H9 (cell line): ENCODE data around the gene TM4SF1. TPM values are rescaled to one million over a fixed set of nuclear protein-coding genes. Genes with fewer than 3 reads are reported as not detected.

Experiments
- DNase-seq: peaks from one replicate; pipeline ENCODE4 v3.0.0-alpha.2; 2017
- H2AFZ ChIP-seq: one replicate; pipeline ENCODE4 v1.6.1; 2013; ENCODE audit warnings: mild to moderate bottlenecking, low read length, control low read depth, moderate library complexity
- H2AK5ac ChIP-seq: 2 replicates; pipeline ENCODE4 v1.6.1; 2013; ENCODE audit warnings: low read length, control low read depth, mixed read lengths; ENCODE audit not compliant: insufficient read length
- H2BK120ac ChIP-seq: one replicate; pipeline ENCODE4 v1.6.1; 2013; ENCODE audit warnings: low read depth, mild to moderate bottlenecking, low read length, control low read depth, inconsistent platforms; ENCODE audit not compliant: poor library complexity, severe bottlenecking
- H2BK12ac ChIP-seq: 2 replicates; pipeline ENCODE4 v1.6.1; 2013; ENCODE audit warnings: low read length, control low read depth, mixed read lengths, low read depth; ENCODE audit not compliant: insufficient read length
- H2BK15ac ChIP-seq: 2 replicates; pipeline ENCODE4 v1.6.1; 2013; ENCODE audit warnings: low read depth, low read length, control low read depth
- H2BK20ac ChIP-seq: one replicate; pipeline ENCODE4 v1.6.1; 2013; ENCODE audit warnings: low read depth, mild to moderate bottlenecking, low read length, control low read depth, inconsistent platforms; ENCODE audit not compliant: poor library complexity, severe bottlenecking
- H2BK5ac ChIP-seq: 2 replicates; pipeline ENCODE4 v1.6.1; 2013; ENCODE audit warnings: low read length, control low read depth, mixed read lengths; ENCODE audit not compliant: insufficient read length
- H3K14ac ChIP-seq: 2 replicates; pipeline ENCODE4 v1.6.1; 2013; ENCODE audit warnings: low read length, control low read depth; ENCODE audit not compliant: insufficient read depth
- H3K18ac ChIP-seq: 2 replicates; pipeline ENCODE4 v1.6.1; 2013; ENCODE audit warnings: low read depth, mild to moderate bottlenecking, mixed read lengths, low read length, control low read depth; ENCODE audit not compliant: insufficient read length
- H3K23ac ChIP-seq: 2 replicates; pipeline ENCODE4 v1.6.1; 2013; ENCODE audit warnings: low read length, control low read depth, mixed read lengths, low read depth; ENCODE audit not compliant: insufficient read length
- H3K23me2 ChIP-seq: 2 replicates; pipeline ENCODE4 v1.6.1; 2013; ENCODE audit warnings: low read depth, mild to moderate bottlenecking, mixed read lengths, low read length, control low read depth; ENCODE audit not compliant: insufficient read length, poor library complexity, severe bottlenecking
- H3K27ac ChIP-seq: 2 replicates; pipeline ENCODE4 v1.5.1; 2013; ENCODE audit warnings: low read length, control low read depth, mixed read lengths, low read depth; ENCODE audit not compliant: insufficient read length
- H3K27me3 ChIP-seq: 2 replicates; pipeline ENCODE4 v1.6.1; 2013; ENCODE audit warnings: low read length, control low read depth, inconsistent platforms; ENCODE audit not compliant: insufficient read depth
- H3K4ac ChIP-seq: 2 replicates; pipeline ENCODE4 v1.6.1; 2013; ENCODE audit warnings: low read depth, mild to moderate bottlenecking, control low read depth, inconsistent platforms, low read length, moderate library complexity
- H3K4me1 ChIP-seq: 2 replicates; pipeline ENCODE4 v1.6.1; 2013; ENCODE audit warnings: low read length, control low read depth, inconsistent platforms; ENCODE audit not compliant: insufficient read depth
- H3K4me2 ChIP-seq: 2 replicates; pipeline ENCODE4 v1.6.1; 2013; ENCODE audit warnings: low read length, control low read depth, mixed read lengths; ENCODE audit not compliant: insufficient read length, insufficient read depth
- H3K56ac ChIP-seq: 2 replicates; pipeline ENCODE4 v1.6.1; 2013; ENCODE audit warnings: low read depth, mild to moderate bottlenecking, mixed read lengths, low read length, control low read depth; ENCODE audit not compliant: insufficient read length
- H3K79me1 ChIP-seq: 2 replicates; pipeline ENCODE4 v1.6.1; 2013; ENCODE audit warnings: low read depth, mild to moderate bottlenecking, moderate library complexity, low read length, control low read depth, inconsistent platforms; ENCODE audit not compliant: insufficient read depth, poor library complexity, severe bottlenecking
- H3K79me2 ChIP-seq: 2 replicates; pipeline ENCODE4 v1.6.1; 2013; ENCODE audit warnings: low read length, control low read depth, inconsistent platforms; ENCODE audit not compliant: insufficient read depth
- H3K9ac ChIP-seq: 2 replicates; pipeline ENCODE4 v1.6.1; 2013; ENCODE audit warnings: low read length, control low read depth, mixed read lengths; ENCODE audit not compliant: insufficient read length; ENCODE audit errors: extremely low read depth
- H3K9me3 ChIP-seq: one replicate; pipeline ENCODE4 v1.6.1; 2013; ENCODE audit warnings: low read depth, low read length, inconsistent platforms; ENCODE audit not compliant: control insufficient read depth
- H3T11ph ChIP-seq: one replicate; pipeline ENCODE4 v1.6.1; 2013; ENCODE audit warnings: mild to moderate bottlenecking, low read length, control low read depth, inconsistent platforms
- H4K20me1 ChIP-seq: one replicate; pipeline ENCODE4 v1.6.1; 2013; ENCODE audit not compliant: control insufficient read depth, insufficient read length, insufficient read depth
- H4K5ac ChIP-seq: 2 replicates; pipeline ENCODE4 v1.6.1; 2013; ENCODE audit warnings: low read depth, mild to moderate bottlenecking, mixed read lengths, low read length, control low read depth; ENCODE audit not compliant: insufficient read length
- H4K8ac ChIP-seq: replicated peaks from 2 replicates; pipeline ENCODE4 v1.6.1; 2013; ENCODE audit warnings: low read length, control low read depth, mixed read lengths, low read depth; ENCODE audit not compliant: insufficient read length
- H4K91ac ChIP-seq: 2 replicates; pipeline ENCODE4 v1.6.1; 2013; ENCODE audit warnings: low read depth, mild to moderate bottlenecking, moderate library complexity, mixed read lengths, low read length, control low read depth; ENCODE audit not compliant: insufficient read length
- H3K27ac Mint-ChIP-seq, 3 experiments: 2 replicates in 2 of 3; 3 replicates in 1 of 3; pipeline ENCODE4 v1.8.0; 2020 to 2021; ENCODE audit warnings: mixed read lengths in 3 of 3, mild to moderate bottlenecking in 1 of 3, moderate library complexity in 1 of 3
- H3K27me3 Mint-ChIP-seq: 2 replicates; pipeline ENCODE4 v1.8.0; 2021; ENCODE audit warnings: low read depth, mild to moderate bottlenecking, moderate library complexity, mixed read lengths
- H3K36me3 Mint-ChIP-seq, 3 experiments: 2 replicates in 2 of 3; 3 replicates in 1 of 3; pipeline ENCODE4 v1.8.0; 2020 to 2021; ENCODE audit warnings: low read depth in 3 of 3, mixed read lengths in 3 of 3; ENCODE audit not compliant: insufficient read depth in 1 of 3
- H3K4me1 Mint-ChIP-seq, 2 experiments: 2 replicates each; pipeline ENCODE4 v1.8.0; 2020; ENCODE audit warnings: mixed read lengths in 2 of 2
- H3K4me3 Mint-ChIP-seq, 2 experiments: 2 replicates in 1 of 2; 3 replicates in 1 of 2; pipeline ENCODE4 v1.8.0; 2020 to 2021; ENCODE audit warnings: mild to moderate bottlenecking in 2 of 2, mixed read lengths in 2 of 2, moderate library complexity in 1 of 2
- H3K9me3 Mint-ChIP-seq, 2 experiments: 2 replicates in 1 of 2; 3 replicates in 1 of 2; pipeline ENCODE4 v1.8.0; 2020; ENCODE audit warnings: mild to moderate bottlenecking in 2 of 2, mixed read lengths in 2 of 2, moderate library complexity in 1 of 2
- WGBS: extraction: QIAGEN DNeasy Blood & Tissue Kit; methylation state at CpG from one replicate; pipeline ENCODE4 v1.1.7; 2013; ENCODE audit warnings: missing lambda C conversion rate, low lambda C conversion rate, mixed read lengths; ENCODE audit not compliant: insufficient read length; ENCODE audit errors: extremely low coverage; 5-methylcytosine and 5-hydroxymethylcytosine counted together
- total RNA-seq: library from RNA; stranded (reverse); gene quantifications from 2 replicates; pipeline ENCODE4 v1.2.1, GENCODE V29; 2021
- TF ChIP-seq, protein P1 (sequence below): fragments of 200-600 bp; sonication (generic); conservative IDR thresholded peaks from 3 replicates; pipeline ENCODE4 v1.8.0; 2021; ENCODE audit warnings: antibody characterized with exemption, mild to moderate bottlenecking

The TM4SF1 gene
- total RNA-seq, 1 experiment from 2014 or later, result 1.2 TPM

DNA sequence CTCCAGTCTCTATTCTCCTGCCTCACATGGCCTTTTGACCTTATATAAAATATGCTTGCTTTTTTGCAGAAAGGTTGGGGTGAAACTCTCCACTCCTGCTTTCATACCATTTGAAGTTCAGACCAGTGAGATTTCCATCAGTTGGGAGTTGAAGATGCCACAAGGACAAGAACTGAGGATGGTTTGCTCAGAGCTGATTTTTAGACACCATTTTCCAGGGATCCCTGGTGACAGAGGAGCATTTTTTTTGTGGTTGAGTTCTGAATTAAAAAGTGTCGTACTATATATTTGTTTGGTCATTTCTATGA lies 8.8 kb upstream of the TM4SF1 start:
- Histone ChIP-seq H4K8ac (no peak overlapping the region), H3T11ph (no peak overlapping the region), H3K14ac (no peak overlapping the region), H3K56ac (no peak overlapping the region), H3K9ac (no peak overlapping the region), H3K9me3 (no peaks in the 10 kb centered on the region), H3K27ac (no peak overlapping the region), H2BK120ac (no peak overlapping the region), H2BK20ac (no peak overlapping the region), H4K5ac (no peak overlapping the region), H3K79me2 (no peaks in the 10 kb centered on the region), H3K79me1 (no peaks in the 10 kb centered on the region), H3K27me3 (no peaks in the 10 kb centered on the region), H2AFZ (no peak overlapping the region), H4K20me1 (no peaks in the 10 kb centered on the region), H3K4me2 (no peak overlapping the region), H3K18ac (no peak overlapping the region), H2BK5ac (no peak overlapping the region), H2BK12ac (no peak overlapping the region), H3K23me2 (no peaks in the 10 kb centered on the region), H2AK5ac (no peak overlapping the region), H3K4me1 (no peaks in the 10 kb centered on the region), H4K91ac (no peak overlapping the region), H3K23ac (no peak overlapping the region), H2BK15ac (no peak overlapping the region), H3K4ac (no peak overlapping the region)
- no peak for DNase-seq
- H3K4me3 Mint-ChIP-seq, result no peak overlapping the region
- TF ChIP-seq, protein P1, sequence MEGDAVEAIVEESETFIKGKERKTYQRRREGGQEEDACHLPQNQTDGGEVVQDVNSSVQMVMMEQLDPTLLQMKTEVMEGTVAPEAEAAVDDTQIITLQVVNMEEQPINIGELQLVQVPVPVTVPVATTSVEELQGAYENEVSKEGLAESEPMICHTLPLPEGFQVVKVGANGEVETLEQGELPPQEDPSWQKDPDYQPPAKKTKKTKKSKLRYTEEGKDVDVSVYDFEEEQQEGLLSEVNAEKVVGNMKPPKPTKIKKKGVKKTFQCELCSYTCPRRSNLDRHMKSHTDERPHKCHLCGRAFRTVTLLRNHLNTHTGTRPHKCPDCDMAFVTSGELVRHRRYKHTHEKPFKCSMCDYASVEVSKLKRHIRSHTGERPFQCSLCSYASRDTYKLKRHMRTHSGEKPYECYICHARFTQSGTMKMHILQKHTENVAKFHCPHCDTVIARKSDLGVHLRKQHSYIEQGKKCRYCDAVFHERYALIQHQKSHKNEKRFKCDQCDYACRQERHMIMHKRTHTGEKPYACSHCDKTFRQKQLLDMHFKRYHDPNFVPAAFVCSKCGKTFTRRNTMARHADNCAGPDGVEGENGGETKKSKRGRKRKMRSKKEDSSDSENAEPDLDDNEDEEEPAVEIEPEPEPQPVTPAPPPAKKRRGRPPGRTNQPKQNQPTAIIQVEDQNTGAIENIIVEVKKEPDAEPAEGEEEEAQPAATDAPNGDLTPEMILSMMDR, result no peak
- H3K4me1 Mint-ChIP-seq, result peaks cover 0 to 8% of the 10 kb centered on the region in 2 experiments; a peak in 1 of 4 replicates
- no peaks in the 10 kb centered on the region for H3K27me3 Mint-ChIP-seq
- no CpG with 5 or more reads among the region's 1 CpG for WGBS
- peak overlapping the region in 1 of 3 experiments; percentile 24; a peak in 1 of 7 replicates for H3K27ac Mint-ChIP-seq
- H3K9me3 Mint-ChIP-seq, result peaks cover 6% of the 10 kb centered on the region in 2 experiments
- peaks cover 0 to 6% (median 5%) of the 10 kb centered on the region in 3 experiments; a peak in 5 of 7 replicates for H3K36me3 Mint-ChIP-seq
